Right lobe of liver (tissue), 6 donors: ENCODE results near the gene PPIL6. TPM values are rescaled to one million over a fixed set of nuclear protein-coding genes. Genes with fewer than 3 reads are reported as not detected.

ENCODE experiments used
- ATAC-seq, 4 donors: fragments of 200-7000 bp; cut with Tn5 transposase; one replicate each; pipeline ENCODE4 v1.9.1; 2020; ENCODE audit warnings: mild to moderate bottlenecking in 4 of 4, moderate library complexity in 4 of 4
- DNase-seq, 3 donors: peaks; one replicate each; pipeline ENCODE4 v3.0.0-alpha.2; 2020
- H3K27ac ChIP-seq, 3 donors: fragments of 200-600 bp; one replicate each; pipeline ENCODE4 v1.8.0; 2022
- H3K27me3 ChIP-seq, 2 donors: fragments of 200-600 bp; one replicate each; pipeline ENCODE4 v1.8.0; 2022
- H3K36me3 ChIP-seq, 4 donors: fragments of 200-600 bp; sonication (generic) in 1 of 4; one replicate each; pipeline versions ENCODE4 v1.5.1 to v1.8.0; 2017 to 2022; ENCODE audit warnings: control low read depth in 1 of 4
- H3K4me1 ChIP-seq, 4 donors: fragments of 200-600 bp; sonication (generic) in 1 of 4; one replicate each; pipeline versions ENCODE4 v1.5.1 to v1.8.0; 2017 to 2022; ENCODE audit warnings: control low read depth in 1 of 4
- H3K4me3 ChIP-seq, 3 donors: fragments of 200-600 bp; one replicate each; pipeline ENCODE4 v1.8.0; 2022
- H3K9me3 ChIP-seq, 4 donors: fragments of 200-600 bp; sonication (generic) in 1 of 4; one replicate each; pipeline versions ENCODE4 v1.5.1 to v1.8.0; 2017 to 2022; ENCODE audit warnings: control low read depth in 1 of 4
- POLR2A ChIP-seq: fragments of 450-650 bp; IDR thresholded peaks from one replicate; pipeline ENCODE4 v1.6.1; 2017; ENCODE audit warnings: antibody characterized with exemption, mild to moderate bottlenecking
- WGBS: methylation state at CpG from one replicate; pipeline ENCODE4 v1.1.6; 2018; ENCODE audit warnings: low coverage, low lambda C conversion rate; ENCODE audit not compliant: insufficient coverage; ENCODE audit errors: missing lambda C conversion rate; 5-methylcytosine and 5-hydroxymethylcytosine counted together
- intact Hi-C, 2 donors: fragments of 100-400 bp; cut with DNase I; formaldehyde crosslinking; loops; one replicate each; pipeline versions ENCODE4 v1.11.2 to v1.14.1; 2022
- total RNA-seq, 6 experiments: library from RNA; depleted of rRNA in 2 of 6; stranded (reverse); fragments of >200 nt in 2 of 6; fragmentation: NEBNext Ultra II Directional in 3 of 6; extraction: Animal tissue kit (Norgen Biotek cat#: 25700) in 3 of 6; gene quantifications; one replicate each; pipeline versions ENCODE4 v1.1.0 to v1.2.4, GENCODE V29; 2016 to 2023
- TF ChIP-seq, protein P1 (sequence below), 4 donors: fragments of 200-600 bp in 3 of 4; fragments of 450-650 bp in 1 of 4; IDR thresholded peaks; one replicate each; pipeline versions ENCODE4 v1.5.1 to v1.8.0; 2016 to 2022; ENCODE audit warnings: antibody characterized with exemption in 4 of 4, mild to moderate bottlenecking in 2 of 4
- donor health status: DM: no; HTN: yes; CAD: no.
- donor health status: DM: no; HTN: no; CAD: no.
- donor health status: DM: no; HTN: no; CAD: no.
- donor health status: DM: no; HTN: yes; CAD: no.
- donor health status: DM: no; HTN: yes; CAD: no.

PPIL6 gene
- total RNA-seq, 6 experiments from 2014 or later: 0.12 to 0.42 (median 0.33) TPM; not detected in 2

DNA sequence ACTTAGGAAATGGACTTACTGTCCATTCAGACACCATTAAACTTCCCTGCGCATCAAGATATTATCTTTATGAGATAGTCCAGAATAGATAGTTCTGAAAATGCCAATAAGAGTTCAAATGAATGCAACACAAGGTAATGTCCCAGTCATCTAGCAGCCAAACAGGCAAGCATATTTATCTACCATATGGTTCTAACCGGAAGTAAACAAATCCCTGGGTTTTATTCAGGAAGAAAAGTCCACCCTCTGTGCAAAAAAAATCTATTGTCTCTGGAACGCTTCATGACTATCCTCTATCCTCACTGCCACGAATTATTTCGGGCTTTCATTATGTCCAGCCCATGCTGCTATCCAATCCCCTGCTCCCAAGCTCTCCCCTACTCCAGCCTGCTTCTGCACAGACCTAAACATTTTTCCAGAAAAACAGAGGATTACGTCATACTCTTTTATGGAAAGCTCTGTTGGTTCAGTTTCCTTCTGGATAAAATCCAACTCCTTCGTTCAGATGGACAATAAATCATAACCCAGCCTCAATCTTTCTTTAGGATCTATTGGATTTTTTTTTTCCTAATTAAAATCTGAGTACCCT is 11.4 kb downstream of the PPIL6 start:
- Histone ChIP-seq H3K27me3 (no peaks in the 10 kb centered on the region), H3K4me3 (no peak overlapping the region), H3K9me3 (no peaks in the 10 kb centered on the region), H3K4me1 (no peaks in the 10 kb centered on the region), H3K36me3 (no peaks in the 10 kb centered on the region), H3K27ac (no peak overlapping the region)
- WGBS: 47% methylated on average over 7 of the region's 7 CpGs
- DNase-seq (no peak), ATAC-seq (peak in 3 of 4 donors; percentile 14 to 64 (median 37))
- intact Hi-C loops: no loop called here
- TF ChIP-seq POLR2A: no peak
- TF ChIP-seq, protein P1, sequence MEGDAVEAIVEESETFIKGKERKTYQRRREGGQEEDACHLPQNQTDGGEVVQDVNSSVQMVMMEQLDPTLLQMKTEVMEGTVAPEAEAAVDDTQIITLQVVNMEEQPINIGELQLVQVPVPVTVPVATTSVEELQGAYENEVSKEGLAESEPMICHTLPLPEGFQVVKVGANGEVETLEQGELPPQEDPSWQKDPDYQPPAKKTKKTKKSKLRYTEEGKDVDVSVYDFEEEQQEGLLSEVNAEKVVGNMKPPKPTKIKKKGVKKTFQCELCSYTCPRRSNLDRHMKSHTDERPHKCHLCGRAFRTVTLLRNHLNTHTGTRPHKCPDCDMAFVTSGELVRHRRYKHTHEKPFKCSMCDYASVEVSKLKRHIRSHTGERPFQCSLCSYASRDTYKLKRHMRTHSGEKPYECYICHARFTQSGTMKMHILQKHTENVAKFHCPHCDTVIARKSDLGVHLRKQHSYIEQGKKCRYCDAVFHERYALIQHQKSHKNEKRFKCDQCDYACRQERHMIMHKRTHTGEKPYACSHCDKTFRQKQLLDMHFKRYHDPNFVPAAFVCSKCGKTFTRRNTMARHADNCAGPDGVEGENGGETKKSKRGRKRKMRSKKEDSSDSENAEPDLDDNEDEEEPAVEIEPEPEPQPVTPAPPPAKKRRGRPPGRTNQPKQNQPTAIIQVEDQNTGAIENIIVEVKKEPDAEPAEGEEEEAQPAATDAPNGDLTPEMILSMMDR (IDR thresholded peaks at IDR 0.05): no peak

DNA sequence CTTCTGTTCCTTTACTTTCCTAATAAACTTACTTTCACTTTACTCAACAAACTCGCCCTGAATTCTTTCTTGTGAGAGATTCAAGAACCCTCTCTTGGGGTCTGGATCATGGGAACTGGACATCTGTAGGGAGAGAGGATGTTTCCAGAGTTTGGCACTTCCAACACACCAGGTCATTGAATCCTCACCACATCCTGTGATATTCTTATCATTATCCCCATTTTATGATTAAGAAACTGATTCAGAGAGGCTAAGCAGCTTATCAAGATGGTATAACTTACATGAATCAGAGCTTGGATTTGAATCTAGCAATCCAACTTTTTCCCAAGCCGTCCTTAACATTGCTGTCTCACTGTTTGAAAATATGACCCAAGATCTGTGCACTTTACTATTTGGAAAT is 15.5 kb downstream of the PPIL6 start:
- Histone ChIP-seq H3K9me3 (no peaks in the 10 kb centered on the region), H3K36me3 (no peaks in the 10 kb centered on the region), H3K4me1 (no peaks in the 10 kb centered on the region), H3K27ac (no peak overlapping the region), H3K4me3 (no peak overlapping the region), H3K27me3 (no peaks in the 10 kb centered on the region)
- 60% methylated on average over 2 of the region's 2 CpGs for WGBS
- intact Hi-C loops: no loop called here
- no peak for DNase-seq
- no peak for TF ChIP-seq POLR2A
- TF ChIP-seq, protein P1 (IDR thresholded peaks at IDR 0.05): no peak
- no peak for ATAC-seq

DNA sequence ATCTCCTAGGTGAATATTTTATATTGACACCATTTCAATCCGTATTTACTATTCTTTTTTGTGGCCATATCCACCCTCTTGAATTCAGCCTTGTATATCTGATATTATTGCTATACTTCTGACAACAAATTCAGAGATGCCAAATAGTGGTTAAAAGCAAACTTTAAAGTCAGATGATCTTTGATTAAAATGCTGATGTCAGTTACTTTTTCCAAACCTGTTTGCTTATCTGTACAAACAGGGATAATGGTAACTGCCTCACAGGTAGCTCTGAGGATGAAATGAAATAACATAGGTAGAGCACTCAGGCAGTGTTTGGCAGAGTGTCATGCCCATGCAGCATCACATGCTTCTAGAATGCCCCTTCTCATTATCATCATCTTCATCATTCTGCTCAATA is 19.2 kb downstream of the PPIL6 start:
- no peaks in the 10 kb centered on the region for H3K9me3 ChIP-seq
- DNase-seq (no peak), ATAC-seq (no peak)
- no peaks in the 10 kb centered on the region for H3K27me3 ChIP-seq
- no peak overlapping the region for H3K27ac ChIP-seq
- intact Hi-C loops: no loop called here
- TF ChIP-seq, protein P1 (IDR thresholded peaks at IDR 0.05): no peak
- no peak for TF ChIP-seq POLR2A
- no peaks in the 10 kb centered on the region for H3K36me3 ChIP-seq
- H3K4me1 ChIP-seq: no peaks in the 10 kb centered on the region
- 81% methylated on average over 1 of the region's 1 CpG for WGBS
- no peak overlapping the region for H3K4me3 ChIP-seq

DNA sequence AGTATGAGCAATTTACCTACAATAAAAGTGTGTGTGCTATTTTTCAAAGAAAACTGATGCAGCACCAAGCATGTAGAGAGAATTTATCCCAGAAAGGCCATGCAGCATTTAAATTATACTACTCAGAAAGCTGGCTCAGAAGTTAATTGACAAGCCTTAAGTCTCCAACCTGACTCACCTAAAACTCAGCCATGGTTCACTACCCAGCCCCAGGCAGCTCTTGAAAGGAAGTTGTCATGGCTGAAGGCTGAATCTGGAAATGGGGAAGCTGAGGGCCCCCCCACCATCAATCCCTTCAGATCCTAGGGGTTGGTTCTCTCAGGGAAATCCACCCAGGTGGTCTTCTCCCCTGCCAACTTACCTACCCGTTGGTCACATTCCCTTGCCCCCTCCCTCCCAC is 19.7 kb downstream of the PPIL6 start:
- ATAC-seq (no peak), DNase-seq (no peak)
- Histone ChIP-seq H3K4me3 (no peak overlapping the region), H3K27ac (no peak overlapping the region), H3K36me3 (no peaks in the 10 kb centered on the region), H3K4me1 (no peaks in the 10 kb centered on the region), H3K27me3 (no peaks in the 10 kb centered on the region), H3K9me3 (no peaks in the 10 kb centered on the region)
- TF ChIP-seq, protein P1 (IDR thresholded peaks at IDR 0.05): no peak
- no peak for TF ChIP-seq POLR2A
- intact Hi-C loops: no loop called here
- WGBS: 30% methylated on average over 1 of the region's 1 CpG

DNA sequence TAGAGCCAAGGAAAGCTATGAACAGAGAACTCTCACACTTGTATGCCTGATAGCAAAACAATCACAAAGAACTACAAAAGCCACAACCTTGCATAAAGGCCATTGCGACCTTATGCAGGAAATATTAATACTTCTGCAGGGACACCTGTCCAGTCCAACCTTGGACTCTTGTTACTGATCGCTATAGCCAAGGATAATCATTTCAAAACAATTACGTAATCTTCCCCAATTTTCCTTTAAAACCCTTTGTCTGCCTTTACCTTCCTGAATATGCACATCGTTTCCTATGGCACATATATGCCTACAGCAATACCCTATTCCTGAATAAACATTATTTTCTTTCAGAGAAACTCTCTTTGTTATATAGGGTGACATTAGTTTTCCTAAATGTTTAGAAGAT is 22.8 kb downstream of the PPIL6 start:
- no peaks in the 10 kb centered on the region for H3K9me3 ChIP-seq
- ATAC-seq: no peak
- intact Hi-C loops: no loop called here
- H3K27me3 ChIP-seq: no peaks in the 10 kb centered on the region
- TF ChIP-seq, protein P1 (IDR thresholded peaks at IDR 0.05): no peak
- no peak for TF ChIP-seq POLR2A
- no peak overlapping the region for H3K27ac ChIP-seq
- no peak overlapping the region for H3K4me3 ChIP-seq
- WGBS: 58% methylated on average over 4 of the region's 4 CpGs
- H3K36me3 ChIP-seq: no peaks in the 10 kb centered on the region
- DNase-seq: no peak
- no peaks in the 10 kb centered on the region for H3K4me1 ChIP-seq
